Stomach (tissue), 4 donors: ENCODE results near the gene USP48.

ENCODE experiments used
- CTCF ChIP-seq, 7 experiments: fragments of 450-650 bp in 4 of 7; fragments of 200-600 bp in 3 of 7; sonication (generic) in 3 of 7; IDR thresholded peaks; one replicate each; pipeline ENCODE4 v1.5.1; 2016 to 2019; ENCODE audit warnings: antibody characterized with exemption in 7 of 7, control low read depth in 2 of 7, mild to moderate bottlenecking in 1 of 7
- EP300 ChIP-seq: sonication (generic); formaldehyde crosslinking; IDR thresholded peaks from one replicate; pipeline ENCODE4 v1.6.1; 2017; ENCODE audit warnings: antibody characterized with exemption
- POLR2A ChIP-seq, 4 donors: fragments of 450-650 bp; IDR thresholded peaks; one replicate each; pipeline ENCODE4 v1.6.1; 2016; ENCODE audit warnings: antibody characterized with exemption in 4 of 4, control low read depth in 2 of 4, mild to moderate bottlenecking in 1 of 4, moderate library complexity in 1 of 4

- TF ChIP-seq POLR2A (IDR thresholded peaks at IDR 0.05) (no peak), CTCF (IDR thresholded peaks at IDR 0.05) (no peak), EP300 (no peak)
These were observed 82.9 kb downstream of the USP48 start for GRCh38 chr1:21700094-21700493.
